Liver (tissue), 9 donors: Measurements from ENCODE around the gene EMX2. TPM values are rescaled to one million over a fixed set of nuclear protein-coding genes. Genes with fewer than 3 reads are reported as not detected.

Experiments
- DNase-seq: peaks from one replicate; pipeline ENCODE4 v3.0.0-alpha.2; 2017; ENCODE audit warnings: low spot score
- H3K27ac ChIP-seq, 2 donors: one replicate each; pipeline ENCODE4 v1.7.0; 2013; ENCODE audit warnings: inconsistent platforms in 2 of 2, low read length in 2 of 2, control low read depth in 1 of 2, low read depth in 1 of 2, mild to moderate bottlenecking in 1 of 2
- H3K27me3 ChIP-seq, 4 donors: one replicate each; pipeline versions ENCODE4 v1.6.1 to v1.7.0; 2013; ENCODE audit warnings: low read length in 3 of 4, inconsistent platforms in 1 of 4, mild to moderate bottlenecking in 1 of 4, moderate library complexity in 1 of 4; ENCODE audit not compliant: control insufficient read depth in 4 of 4, insufficient read depth in 4 of 4
- H3K36me3 ChIP-seq, 4 donors: one replicate each; pipeline versions ENCODE4 v1.6.1 to v1.7.0; 2013; ENCODE audit warnings: low read length in 3 of 4, mild to moderate bottlenecking in 3 of 4, low read depth in 1 of 4, moderate library complexity in 1 of 4; ENCODE audit not compliant: control insufficient read depth in 4 of 4, insufficient read depth in 3 of 4
- H3K4me1 ChIP-seq, 4 donors: one replicate each; pipeline versions ENCODE4 v1.6.1 to v1.7.0; 2013; ENCODE audit warnings: low read length in 3 of 4, mild to moderate bottlenecking in 3 of 4, moderate library complexity in 1 of 4; ENCODE audit not compliant: control insufficient read depth in 4 of 4, insufficient read depth in 4 of 4
- H3K4me3 ChIP-seq, 3 donors: one replicate each; pipeline versions ENCODE4 v1.6.1 to v1.7.0; 2013; ENCODE audit warnings: low read length in 3 of 3, control low read depth in 1 of 3, low read depth in 1 of 3, mild to moderate bottlenecking in 1 of 3
- H3K9ac ChIP-seq, 2 donors: one replicate each; pipeline ENCODE4 v1.7.0; 2013; ENCODE audit warnings: low read length in 2 of 2, mild to moderate bottlenecking in 2 of 2, moderate library complexity in 2 of 2, control low read depth in 1 of 2, low read depth in 1 of 2
- H3K9me3 ChIP-seq, 4 donors: one replicate each; pipeline versions ENCODE4 v1.6.1 to v1.7.0; 2013; ENCODE audit warnings: low read length in 3 of 4; ENCODE audit not compliant: control insufficient read depth in 4 of 4
- EGR1 ChIP-seq, 2 donors: IDR thresholded peaks; 2 replicates each; pipeline ENCODE4 v1.6.1; 2016 to 2018; ENCODE audit warnings: antibody characterized with exemption in 2 of 2, low read depth in 2 of 2
- FOXA1 ChIP-seq: IDR thresholded peaks from 2 replicates; pipeline ENCODE4 v1.6.1; 2016; ENCODE audit warnings: antibody characterized with exemption
- GABPA ChIP-seq, 2 donors: IDR thresholded peaks in 1 of 2; conservative IDR thresholded peaks in 1 of 2; 2 replicates each; pipeline ENCODE4 v1.6.1; 2016; ENCODE audit warnings: antibody characterized with exemption in 2 of 2, mild to moderate bottlenecking in 1 of 2, moderate library complexity in 1 of 2
- HNF4A ChIP-seq, 2 donors: conservative IDR thresholded peaks; 2 replicates each; pipeline ENCODE4 v1.6.1; 2016; ENCODE audit warnings: antibody characterized with exemption in 2 of 2, mild to moderate bottlenecking in 2 of 2
- HNF4G ChIP-seq: IDR thresholded peaks from 2 replicates; pipeline ENCODE4 v1.6.1; 2016; ENCODE audit warnings: antibody characterized with exemption
- JUND ChIP-seq, 2 donors: IDR thresholded peaks; 2 replicates each; pipeline ENCODE4 v1.6.1; 2016; ENCODE audit warnings: antibody characterized with exemption in 2 of 2
- MAX ChIP-seq: IDR thresholded peaks from 2 replicates; pipeline ENCODE4 v1.6.1; 2016; ENCODE audit warnings: antibody characterized with exemption
- NR2F2 ChIP-seq: IDR thresholded peaks from 2 replicates; pipeline ENCODE4 v1.6.1; 2016; ENCODE audit warnings: antibody characterized with exemption
- RAD21 ChIP-seq, 2 donors: IDR thresholded peaks; 2 replicates each; pipeline ENCODE4 v1.6.1; 2016; ENCODE audit warnings: antibody characterized with exemption in 2 of 2, mild to moderate bottlenecking in 2 of 2
- REST ChIP-seq: IDR thresholded peaks from 2 replicates; pipeline ENCODE4 v1.6.1; 2016; ENCODE audit warnings: antibody characterized with exemption, mild to moderate bottlenecking
- YY1 ChIP-seq: IDR thresholded peaks from 2 replicates; pipeline ENCODE4 v1.6.1; 2016; ENCODE audit warnings: antibody characterized with exemption, mild to moderate bottlenecking
- WGBS: extraction: QIAGEN DNeasy Blood & Tissue Kit; methylation state at CpG from one replicate; pipeline ENCODE4 v1.1.7; 2013; 5-methylcytosine and 5-hydroxymethylcytosine counted together
- polyA plus RNA-seq, 2 donors: library from polyadenylated mRNA; stranded (reverse) in 1 of 2; unstranded in 1 of 2; fragments of 200-250 nt in 1 of 2; fragments of >200 nt in 1 of 2; fragmentation: Nextera tagmentation in 1 of 2; extraction: Ambion mirVana in 1 of 2; gene quantifications; one replicate each; pipeline versions ENCODE4 v1.2.1 to v1.2.3, GENCODE V29; 2013 to 2015
- total RNA-seq, 2 donors: library from RNA; depleted of rRNA; stranded (reverse); fragments of >200 nt; gene quantifications; one replicate each; pipeline ENCODE4 v1.2.3, GENCODE V29; 2014
- TF ChIP-seq, protein P1 (sequence below): IDR thresholded peaks from 2 replicates; pipeline ENCODE4 v1.6.1; 2016; ENCODE audit warnings: antibody characterized with exemption
- TF ChIP-seq, protein P2 (sequence below): fragments of 150-350 bp; IDR thresholded peaks from 2 replicates; pipeline ENCODE4 v1.5.1; 2017; ENCODE audit warnings: improper control_type of control experiment, low read depth, low read length; ENCODE audit not compliant: missing input control
- donor health status: healthy.
- donor health status: healthy.
- donor health status: healthy.
- donor health status: healthy.
- donor health status: healthy.

EMX2 gene
- total and polyA plus RNA-seq, 4 donors = not detected

GRCh38 chr10:117519286-117519685 lies 23.3 kb upstream of the EMX2 start:
- H3K9me3 ChIP-seq = no peaks in the 10 kb centered on the region
- no peak for DNase-seq

DNA sequence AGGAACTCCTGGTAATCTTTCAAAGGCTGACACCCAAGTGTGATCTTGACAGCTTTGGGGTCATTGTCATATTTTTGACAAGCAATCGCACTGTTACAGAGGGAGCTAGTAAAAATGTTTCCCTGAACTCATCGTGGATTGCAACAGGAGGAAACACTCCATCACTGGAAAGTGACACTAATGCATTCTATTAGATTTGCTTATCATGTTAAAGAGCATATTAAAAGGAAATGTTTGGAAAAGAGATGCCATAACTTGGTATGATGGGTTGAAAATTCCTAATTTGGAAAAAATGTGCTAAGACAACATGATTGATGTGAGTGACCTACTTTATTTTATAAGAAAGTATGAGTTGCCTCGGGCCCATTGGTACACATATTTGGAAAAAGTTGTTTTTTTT lies 22.7 kb upstream of the EMX2 start:
- WGBS = 56% methylated on average over 3 of the region's 3 CpGs
- DNase-seq = no peak
- Histone ChIP-seq H3K4me3 (no peak overlapping the region), H3K27me3 (peaks cover 0 to 14% (median 0%) of the 10 kb centered on the region in 4 donors), H3K9me3 (no peaks in the 10 kb centered on the region), H3K9ac (no peak overlapping the region), H3K36me3 (no peaks in the 10 kb centered on the region), H3K27ac (no peak overlapping the region), H3K4me1 (no peaks in the 10 kb centered on the region)
- TF ChIP-seq GABPA (IDR thresholded peaks at IDR 0.05 in 1 of 2, conservative IDR thresholded peaks at IDR 0.05 in 1 of 2) (no peak), NR2F2 (no peak), MAX (no peak), HNF4G (no peak), RAD21 (IDR thresholded peaks at IDR 0.05) (no peak), YY1 (no peak), JUND (IDR thresholded peaks at IDR 0.05) (no peak), REST (no peak)
- TF ChIP-seq, protein P1, sequence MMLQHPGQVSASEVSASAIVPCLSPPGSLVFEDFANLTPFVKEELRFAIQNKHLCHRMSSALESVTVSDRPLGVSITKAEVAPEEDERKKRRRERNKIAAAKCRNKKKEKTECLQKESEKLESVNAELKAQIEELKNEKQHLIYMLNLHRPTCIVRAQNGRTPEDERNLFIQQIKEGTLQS = no peak
- TF ChIP-seq, protein P2, sequence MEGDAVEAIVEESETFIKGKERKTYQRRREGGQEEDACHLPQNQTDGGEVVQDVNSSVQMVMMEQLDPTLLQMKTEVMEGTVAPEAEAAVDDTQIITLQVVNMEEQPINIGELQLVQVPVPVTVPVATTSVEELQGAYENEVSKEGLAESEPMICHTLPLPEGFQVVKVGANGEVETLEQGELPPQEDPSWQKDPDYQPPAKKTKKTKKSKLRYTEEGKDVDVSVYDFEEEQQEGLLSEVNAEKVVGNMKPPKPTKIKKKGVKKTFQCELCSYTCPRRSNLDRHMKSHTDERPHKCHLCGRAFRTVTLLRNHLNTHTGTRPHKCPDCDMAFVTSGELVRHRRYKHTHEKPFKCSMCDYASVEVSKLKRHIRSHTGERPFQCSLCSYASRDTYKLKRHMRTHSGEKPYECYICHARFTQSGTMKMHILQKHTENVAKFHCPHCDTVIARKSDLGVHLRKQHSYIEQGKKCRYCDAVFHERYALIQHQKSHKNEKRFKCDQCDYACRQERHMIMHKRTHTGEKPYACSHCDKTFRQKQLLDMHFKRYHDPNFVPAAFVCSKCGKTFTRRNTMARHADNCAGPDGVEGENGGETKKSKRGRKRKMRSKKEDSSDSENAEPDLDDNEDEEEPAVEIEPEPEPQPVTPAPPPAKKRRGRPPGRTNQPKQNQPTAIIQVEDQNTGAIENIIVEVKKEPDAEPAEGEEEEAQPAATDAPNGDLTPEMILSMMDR = no peak

More at GRCh38 chr10:117519286-117519685, 23.3 kb upstream of the EMX2 start:
- peaks cover 0 to 14% (median 0%) of the 10 kb centered on the region in 4 donors for H3K27me3 ChIP-seq
- no peaks in the 10 kb centered on the region for H3K36me3 ChIP-seq
- no peak overlapping the region for H3K4me3 ChIP-seq
- TF ChIP-seq EGR1 (IDR thresholded peaks at IDR 0.05; ENCODE audit: low read depth in 2 of 2) = no peak
- TF ChIP-seq MAX = no peak
- no peak for TF ChIP-seq FOXA1
- TF ChIP-seq, protein P2 = no peak
- no peak for TF ChIP-seq REST
- no peak for TF ChIP-seq HNF4A (conservative IDR thresholded peaks at IDR 0.05)
- TF ChIP-seq GABPA (IDR thresholded peaks at IDR 0.05 in 1 of 2, conservative IDR thresholded peaks at IDR 0.05 in 1 of 2) = no peak
- no peak overlapping the region for H3K27ac ChIP-seq
- no peak overlapping the region for H3K9ac ChIP-seq
- H3K4me1 ChIP-seq = no peaks in the 10 kb centered on the region
- 73% methylated on average over 8 of the region's 8 CpGs for WGBS
